Left ventricle myocardium inferior (tissue), 1 donor: ENCODE results near the gene GNG13. TPM values are rescaled to one million over a fixed set of nuclear protein-coding genes. Genes with fewer than 3 reads are reported as not detected.

Experiments used
- DNase-seq: peaks from one replicate; pipeline ENCODE4 v3.0.0-alpha.2; 2020
- H3K27ac ChIP-seq: fragments of 200-600 bp; replicated peaks from 2 replicates; pipeline ENCODE4 v1.8.0; 2021
- H3K27me3 ChIP-seq: fragments of 200-600 bp; 2 replicates; pipeline ENCODE4 v1.8.0; 2021; ENCODE audit warnings: low read depth
- H3K36me3 ChIP-seq: fragments of 200-600 bp; 2 replicates; pipeline ENCODE4 v1.8.0; 2021
- H3K4me1 ChIP-seq: fragments of 200-600 bp; 2 replicates; pipeline ENCODE4 v1.8.0; 2021
- H3K4me3 ChIP-seq: fragments of 200-600 bp; 2 replicates; pipeline ENCODE4 v1.8.0; 2021; ENCODE audit warnings: mild to moderate bottlenecking, moderate library complexity
- H3K9me3 ChIP-seq: fragments of 200-600 bp; replicated peaks from 2 replicates; pipeline ENCODE4 v1.8.0; 2021
- CTCF ChIP-seq: fragments of 200-600 bp; IDR thresholded peaks from 2 replicates; pipeline ENCODE4 v1.8.0; 2021; ENCODE audit warnings: antibody characterized with exemption, mild to moderate bottlenecking, borderline replicate concordance
- intact Hi-C: fragments of 100-400 bp; cut with micrococcal nuclease; formaldehyde crosslinking; loops from one replicate; pipeline ENCODE4 v1.11.0; 2022
- total RNA-seq: library from RNA; stranded (reverse); fragmentation: NEBNext Ultra II Directional; extraction: Animal tissue kit (Norgen Biotek cat#: 25700); gene quantifications from one replicate; pipeline ENCODE4 v1.2.1, GENCODE V29; 2021
- donor health status: DM: no; HTN: yes; CAD: no; lungs with severe emphysema.

GNG13 gene
- total RNA-seq, 1 donor from 2014 or later: not detected

- H3K27me3 ChIP-seq: peaks cover 43% of the 10 kb centered on the region
- TF ChIP-seq CTCF: no peak
Measured at GRCh38 chr16:769184-769784, 31.2 kb downstream of the GNG13 start.

GRCh38 chr16:768428-768827 is 32.1 kb downstream of the GNG13 start:
- no peak for TF ChIP-seq CTCF
- intact Hi-C loops: no loop called here
- Histone ChIP-seq H3K4me3 (no peak overlapping the region), H3K36me3 (no peaks in the 10 kb centered on the region), H3K4me1 (no peaks in the 10 kb centered on the region), H3K27me3 (peaks cover 45% of the 10 kb centered on the region), H3K9me3 (no peaks in the 10 kb centered on the region), H3K27ac (no peak overlapping the region)
- DNase-seq: no peak

More at GRCh38 chr16:769184-769784, 31.2 kb downstream of the GNG13 start:
- no peaks in the 10 kb centered on the region for H3K4me1 ChIP-seq
- intact Hi-C loops: no loop called here
- no peaks in the 10 kb centered on the region for H3K9me3 ChIP-seq
- no peaks in the 10 kb centered on the region for H3K36me3 ChIP-seq
- H3K4me3 ChIP-seq: no peak overlapping the region
- DNase-seq: no peak
- H3K27ac ChIP-seq: no peak overlapping the region

GRCh38 chr16:767743-768235 is 32.7 kb downstream of the GNG13 start:
- no peak overlapping the region for H3K4me3 ChIP-seq
- H3K4me1 ChIP-seq: no peaks in the 10 kb centered on the region
- H3K27me3 ChIP-seq: peaks cover 51% of the 10 kb centered on the region
- DNase-seq: no peak
- intact Hi-C loops: no loop called here
- H3K27ac ChIP-seq: no peak overlapping the region
- TF ChIP-seq CTCF: no peak
- H3K9me3 ChIP-seq: no peaks in the 10 kb centered on the region
- H3K36me3 ChIP-seq: no peaks in the 10 kb centered on the region

GRCh38 chr16:766820-767640 is 33.5 kb downstream of the GNG13 start:
- intact Hi-C loops: no loop called here
- DNase-seq: no peak

More at GRCh38 chr16:766820-767640, 33.5 kb downstream of the GNG13 start:
- no peaks in the 10 kb centered on the region for H3K36me3 ChIP-seq
- no peak overlapping the region for H3K27ac ChIP-seq
- H3K27me3 ChIP-seq: peaks cover 58% of the 10 kb centered on the region
- no peak overlapping the region for H3K4me3 ChIP-seq
- TF ChIP-seq CTCF: no peak
- H3K4me1 ChIP-seq: no peaks in the 10 kb centered on the region
- no peaks in the 10 kb centered on the region for H3K9me3 ChIP-seq
